ENCODE results near the gene REPIN1.

The REPIN1 gene

GRCh38 chr7:150420242-150420641 lies 51.6 kb downstream of the REPIN1 start:
- DNase-seq (ENCODE audit: insufficient read length, low spot score) (no peak), FAIRE-seq (no peak)

GRCh38 chr7:150420987-150421674 lies 52.5 kb downstream of the REPIN1 start:
- peak; percentile 92 for TF ChIP-seq CTCF (IDR thresholded peaks at IDR 0.05; ENCODE audit: insufficient read depth, missing control alignments)
- DNase-seq (ENCODE audit: insufficient read length, low spot score) (peak; percentile 76), FAIRE-seq (no peak)

More at GRCh38 chr7:150420242-150420641, 51.6 kb downstream of the REPIN1 start:
- no peak for TF ChIP-seq CTCF (IDR thresholded peaks at IDR 0.05; ENCODE audit: insufficient read depth, missing control alignments)

- TF ChIP-seq CTCF (IDR thresholded peaks at IDR 0.05; ENCODE audit: insufficient read depth, missing control alignments), result no peak
- DNase-seq (ENCODE audit: insufficient read length, low spot score), result no peak
- no peak for FAIRE-seq
Measured at GRCh38 chr7:150421831-150422230, 53.2 kb downstream of the REPIN1 start.
